PFSK-1 (cell line): ENCODE measurements around the gene ZNF154.

Experiments used
- FOXP2 ChIP-seq: optimal IDR thresholded peaks from 2 replicates; pipeline ENCODE3; 2011; ENCODE audit warnings: borderline replicate concordance, control low read depth, inconsistent platforms; ENCODE audit not compliant: insufficient read depth; ENCODE audit errors: extremely low read length, extremely low read depth
- POLR2AphosphoS5 ChIP-seq: IDR thresholded peaks from 2 replicates; pipeline ENCODE4 v1.6.1; 2012; ENCODE audit warnings: low read depth, mild to moderate bottlenecking, control low read depth, low read length, moderate library complexity
- SIN3A ChIP-seq: IDR thresholded peaks from 2 replicates; pipeline ENCODE4 v1.6.1; 2012; ENCODE audit warnings: mild to moderate bottlenecking, low read length, moderate library complexity, borderline replicate concordance; ENCODE audit not compliant: insufficient read depth
- TAF1 ChIP-seq: IDR thresholded peaks from 2 replicates; pipeline ENCODE4 v1.6.1; 2012; ENCODE audit warnings: low read length, control low read depth, borderline replicate concordance; ENCODE audit not compliant: insufficient read depth
- TF ChIP-seq, protein P1 (sequence below), 2 experiments: IDR thresholded peaks; 2 replicates each; pipeline versions ENCODE4 v1.6.1 to v1.8.0; 2011 to 2012; ENCODE audit warnings: low read depth in 2 of 2, low read length in 2 of 2, control low read depth in 1 of 2, inconsistent platforms in 1 of 2, mild to moderate bottlenecking in 1 of 2, moderate library complexity in 1 of 2; ENCODE audit not compliant: insufficient read depth in 1 of 2

- TF ChIP-seq POLR2AphosphoS5 (no peak), SIN3A (no peak), TAF1 (no peak), FOXP2 (no peak)
- TF ChIP-seq, protein P1, sequence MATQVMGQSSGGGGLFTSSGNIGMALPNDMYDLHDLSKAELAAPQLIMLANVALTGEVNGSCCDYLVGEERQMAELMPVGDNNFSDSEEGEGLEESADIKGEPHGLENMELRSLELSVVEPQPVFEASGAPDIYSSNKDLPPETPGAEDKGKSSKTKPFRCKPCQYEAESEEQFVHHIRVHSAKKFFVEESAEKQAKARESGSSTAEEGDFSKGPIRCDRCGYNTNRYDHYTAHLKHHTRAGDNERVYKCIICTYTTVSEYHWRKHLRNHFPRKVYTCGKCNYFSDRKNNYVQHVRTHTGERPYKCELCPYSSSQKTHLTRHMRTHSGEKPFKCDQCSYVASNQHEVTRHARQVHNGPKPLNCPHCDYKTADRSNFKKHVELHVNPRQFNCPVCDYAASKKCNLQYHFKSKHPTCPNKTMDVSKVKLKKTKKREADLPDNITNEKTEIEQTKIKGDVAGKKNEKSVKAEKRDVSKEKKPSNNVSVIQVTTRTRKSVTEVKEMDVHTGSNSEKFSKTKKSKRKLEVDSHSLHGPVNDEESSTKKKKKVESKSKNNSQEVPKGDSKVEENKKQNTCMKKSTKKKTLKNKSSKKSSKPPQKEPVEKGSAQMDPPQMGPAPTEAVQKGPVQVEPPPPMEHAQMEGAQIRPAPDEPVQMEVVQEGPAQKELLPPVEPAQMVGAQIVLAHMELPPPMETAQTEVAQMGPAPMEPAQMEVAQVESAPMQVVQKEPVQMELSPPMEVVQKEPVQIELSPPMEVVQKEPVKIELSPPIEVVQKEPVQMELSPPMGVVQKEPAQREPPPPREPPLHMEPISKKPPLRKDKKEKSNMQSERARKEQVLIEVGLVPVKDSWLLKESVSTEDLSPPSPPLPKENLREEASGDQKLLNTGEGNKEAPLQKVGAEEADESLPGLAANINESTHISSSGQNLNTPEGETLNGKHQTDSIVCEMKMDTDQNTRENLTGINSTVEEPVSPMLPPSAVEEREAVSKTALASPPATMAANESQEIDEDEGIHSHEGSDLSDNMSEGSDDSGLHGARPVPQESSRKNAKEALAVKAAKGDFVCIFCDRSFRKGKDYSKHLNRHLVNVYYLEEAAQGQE (IDR thresholded peaks at IDR 0.05; ENCODE audit: insufficient read depth in 1 of 2, low read depth in 2 of 2, low read length in 2 of 2) = no peak
These were observed 55.3 kb downstream of the ZNF154 start for GRCh38 chr19:57653689-57654088.
